ENCODE data around the gene ASB13. TPM values are rescaled to one million over a fixed set of nuclear protein-coding genes. Genes with fewer than 3 reads are reported as not detected.

Gene ASB13
- total RNA-seq, 1 experiment from 2014 or later = 25.9 TPM

GRCh38 chr10:5614155-5614721 lies 52.2 kb downstream of the ASB13 start:
- Histone ChIP-seq H3K9ac (ENCODE audit: low read length) (no peak overlapping the region), H4K20me1 (ENCODE audit: insufficient read depth) (no peaks in the 10 kb centered on the region), H3K4me2 (ENCODE audit: low read length) (no peak overlapping the region), H3K4me3 (replicated peaks in 1 of 2; ENCODE audit: low read depth in 1 of 2, low read length in 2 of 2) (no peak overlapping the region), H3K4me1 (ENCODE audit: control insufficient read depth in 1 of 2, insufficient read depth in 2 of 2, low read length in 2 of 2) (peaks cover 24 to 43% of the 10 kb centered on the region in 2 experiments), H2AFZ (ENCODE audit: low read depth, low read length, poor library complexity, severe bottlenecking) (no peak overlapping the region), H3K79me2 (ENCODE audit: insufficient read depth, low read length) (no peaks in the 10 kb centered on the region), H3K27ac (ENCODE audit: low read depth, low read length) (no peak overlapping the region), H3K27me3 (ENCODE audit: insufficient read depth, low read length) (no peaks in the 10 kb centered on the region), H3K9me2 (ENCODE audit: insufficient read depth) (no peaks in the 10 kb centered on the region), H3K9me3 (ENCODE audit: control insufficient read depth in 1 of 2, insufficient read depth in 1 of 2, low read depth in 1 of 2, low read length in 2 of 2) (no peaks in the 10 kb centered on the region), H3K36me3 (ENCODE audit: control insufficient read depth in 1 of 2, insufficient read depth in 2 of 2, low read length in 2 of 2) (no peaks in the 10 kb centered on the region)
- TF ChIP-seq POLR2A (IDR thresholded peaks at IDR 0.05; ENCODE audit: borderline replicate concordance, extremely low read depth, insufficient read depth, insufficient read length) = no peak
- no peak for TF ChIP-seq CTCF (IDR thresholded peaks at IDR 0.05 in 2 of 3, conservative IDR thresholded peaks at IDR 0.05 in 1 of 3; ENCODE audit: borderline replicate concordance in 1 of 3, insufficient read depth in 1 of 3, low read depth in 2 of 3, low read length in 2 of 3)
- TF ChIP-seq CEBPB (IDR thresholded peaks at IDR 0.05; ENCODE audit: low read depth) = no peak
- no peak for TF ChIP-seq ATF3 (IDR thresholded peaks at IDR 0.05)
- TF ChIP-seq EGR1 (IDR thresholded peaks at IDR 0.05; ENCODE audit: low read depth) = no peak
- TF ChIP-seq MAX (IDR thresholded peaks at IDR 0.05) = no peak
- TF ChIP-seq FOSL1 (IDR thresholded peaks at IDR 0.05; ENCODE audit: low read depth) = no peak
- TF ChIP-seq YY1 (IDR thresholded peaks at IDR 0.05; ENCODE audit: extremely low read depth, insufficient replicate concordance, low read depth, low read length) = no peak
- no peak for TF ChIP-seq EZH2phosphoT487 (IDR thresholded peaks at IDR 0.05; ENCODE audit: borderline replicate concordance)
- no peak for TF ChIP-seq SRF (IDR thresholded peaks at IDR 0.05; ENCODE audit: low read depth)
- TF ChIP-seq RAD21 (IDR thresholded peaks at IDR 0.05; ENCODE audit: low read depth) = no peak
- no peak for TF ChIP-seq TCF7L2 (IDR thresholded peaks at IDR 0.05; ENCODE audit: borderline replicate concordance, extremely low read depth, insufficient read depth, insufficient read length)
- TF ChIP-seq EZH2 (IDR thresholded peaks at IDR 0.05) = no peak
- TF ChIP-seq JUND (IDR thresholded peaks at IDR 0.05) = no peak
- intact Hi-C loops (cut with micrococcal nuclease) = no loop called here
- DNase-seq (ENCODE audit: low read depth, low spot score) (no peak), ATAC-seq (no peak)
- no TSS peak for BruUV-seq (replicated peaks)
- CTCF ChIA-PET = interaction anchor here (1.5 kb wide), 1 partner anchor 9 kb away, joined by 9 read pairs; no protein-coding TSS in a partner anchor
- RAD21 ChIA-PET (ENCODE audit: low non-redundant PET in 1 of 2, low total read pairs in 2 of 2, uncharacterized antibody in 2 of 2, unreplicated experiment in 2 of 2) = interaction anchor here in 1 of 2 experiments (0.7 kb wide), 1 partner anchor 75 kb away, joined by 3 read pairs; no protein-coding TSS in a partner anchor
- POLR2A ChIA-PET = no interaction called here

Data from HCT116 (cell line).